SK-N-SH (cell line): ENCODE data around the gene SKI.

Experiments used
- FOXM1 ChIP-seq: IDR thresholded peaks from 2 replicates; pipeline ENCODE4 v1.4.0; 2012; ENCODE audit warnings: low read depth, mild to moderate bottlenecking
- GABPA ChIP-seq: IDR thresholded peaks from 2 replicates; pipeline ENCODE4 v1.4.0; 2012; ENCODE audit warnings: low read depth, mild to moderate bottlenecking
- JUND ChIP-seq: IDR thresholded peaks from 2 replicates; pipeline ENCODE4 v1.4.0; 2012
- POLR2AphosphoS5 ChIP-seq: IDR thresholded peaks from 2 replicates; pipeline ENCODE4 v1.6.1; 2012; ENCODE audit warnings: low read depth, low read length
- RAD21 ChIP-seq: IDR thresholded peaks from 2 replicates; pipeline ENCODE4 v1.6.1; 2012; ENCODE audit warnings: mild to moderate bottlenecking, low read length
- RFX5 ChIP-seq: IDR thresholded peaks from 2 replicates; pipeline ENCODE4 v1.6.1; 2012; ENCODE audit warnings: mild to moderate bottlenecking, improper control_type of control experiment, low read length
- SIN3A ChIP-seq: IDR thresholded peaks from 2 replicates; pipeline ENCODE4 v1.6.1; 2012; ENCODE audit warnings: low read depth, mild to moderate bottlenecking, low read length, moderate library complexity, borderline replicate concordance
- YY1 ChIP-seq: IDR thresholded peaks from 2 replicates; pipeline ENCODE4 v1.4.0; 2012; ENCODE audit warnings: low read depth, mild to moderate bottlenecking
- TF ChIP-seq, protein P1 (sequence below): IDR thresholded peaks from 2 replicates; pipeline ENCODE4 v1.4.0; 2012; ENCODE audit warnings: low read depth, borderline replicate concordance
- TF ChIP-seq, protein P2 (sequence below): fragments of 200-600 bp; sonication (generic); IDR thresholded peaks from 2 replicates; pipeline ENCODE4 v1.6.1; 2017; ENCODE audit warnings: antibody characterized with exemption, mild to moderate bottlenecking, moderate library complexity
- TF ChIP-seq, protein P3 (sequence below): IDR thresholded peaks from 2 replicates; pipeline ENCODE4 v1.6.1; 2012; ENCODE audit warnings: mild to moderate bottlenecking, low read depth, low read length, moderate library complexity
- TF ChIP-seq, protein P4 (sequence below): IDR thresholded peaks from 2 replicates; pipeline ENCODE4; 2012

DNA sequence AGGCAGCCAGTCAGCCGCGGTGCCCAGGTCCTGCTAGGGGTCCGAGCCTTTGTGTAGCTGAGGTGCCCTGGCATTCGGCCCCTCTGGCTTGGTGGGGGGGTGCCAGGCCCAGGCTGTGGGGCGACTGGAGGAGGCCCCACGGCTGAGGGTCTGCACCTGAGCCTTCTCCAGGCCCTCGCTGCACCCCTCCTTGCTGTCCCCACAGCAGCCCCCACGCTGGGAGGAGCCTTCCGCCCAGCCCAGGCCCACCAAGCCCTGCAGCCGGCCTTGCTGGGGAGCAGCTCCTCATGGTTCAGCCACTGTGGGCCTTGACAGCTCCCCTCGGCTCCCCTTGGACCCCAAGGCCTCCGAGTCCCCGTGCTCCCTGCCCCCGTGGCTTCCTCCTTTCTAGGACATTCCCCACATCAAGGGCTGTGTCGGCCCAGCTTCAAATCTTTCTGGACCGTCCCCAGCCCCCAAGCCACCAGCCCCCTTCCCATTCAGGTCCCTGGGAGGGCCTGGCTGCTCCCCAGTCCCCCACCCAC, 95.4 kb downstream of the SKI start:
- TF ChIP-seq, protein P1, sequence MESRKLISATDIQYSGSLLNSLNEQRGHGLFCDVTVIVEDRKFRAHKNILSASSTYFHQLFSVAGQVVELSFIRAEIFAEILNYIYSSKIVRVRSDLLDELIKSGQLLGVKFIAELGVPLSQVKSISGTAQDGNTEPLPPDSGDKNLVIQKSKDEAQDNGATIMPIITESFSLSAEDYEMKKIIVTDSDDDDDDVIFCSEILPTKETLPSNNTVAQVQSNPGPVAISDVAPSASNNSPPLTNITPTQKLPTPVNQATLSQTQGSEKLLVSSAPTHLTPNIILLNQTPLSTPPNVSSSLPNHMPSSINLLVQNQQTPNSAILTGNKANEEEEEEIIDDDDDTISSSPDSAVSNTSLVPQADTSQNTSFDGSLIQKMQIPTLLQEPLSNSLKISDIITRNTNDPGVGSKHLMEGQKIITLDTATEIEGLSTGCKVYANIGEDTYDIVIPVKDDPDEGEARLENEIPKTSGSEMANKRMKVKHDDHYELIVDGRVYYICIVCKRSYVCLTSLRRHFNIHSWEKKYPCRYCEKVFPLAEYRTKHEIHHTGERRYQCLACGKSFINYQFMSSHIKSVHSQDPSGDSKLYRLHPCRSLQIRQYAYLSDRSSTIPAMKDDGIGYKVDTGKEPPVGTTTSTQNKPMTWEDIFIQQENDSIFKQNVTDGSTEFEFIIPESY, result no peak
- TF ChIP-seq, protein P2, sequence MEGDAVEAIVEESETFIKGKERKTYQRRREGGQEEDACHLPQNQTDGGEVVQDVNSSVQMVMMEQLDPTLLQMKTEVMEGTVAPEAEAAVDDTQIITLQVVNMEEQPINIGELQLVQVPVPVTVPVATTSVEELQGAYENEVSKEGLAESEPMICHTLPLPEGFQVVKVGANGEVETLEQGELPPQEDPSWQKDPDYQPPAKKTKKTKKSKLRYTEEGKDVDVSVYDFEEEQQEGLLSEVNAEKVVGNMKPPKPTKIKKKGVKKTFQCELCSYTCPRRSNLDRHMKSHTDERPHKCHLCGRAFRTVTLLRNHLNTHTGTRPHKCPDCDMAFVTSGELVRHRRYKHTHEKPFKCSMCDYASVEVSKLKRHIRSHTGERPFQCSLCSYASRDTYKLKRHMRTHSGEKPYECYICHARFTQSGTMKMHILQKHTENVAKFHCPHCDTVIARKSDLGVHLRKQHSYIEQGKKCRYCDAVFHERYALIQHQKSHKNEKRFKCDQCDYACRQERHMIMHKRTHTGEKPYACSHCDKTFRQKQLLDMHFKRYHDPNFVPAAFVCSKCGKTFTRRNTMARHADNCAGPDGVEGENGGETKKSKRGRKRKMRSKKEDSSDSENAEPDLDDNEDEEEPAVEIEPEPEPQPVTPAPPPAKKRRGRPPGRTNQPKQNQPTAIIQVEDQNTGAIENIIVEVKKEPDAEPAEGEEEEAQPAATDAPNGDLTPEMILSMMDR, result no peak
- no peak for TF ChIP-seq YY1
- TF ChIP-seq JUND, result no peak
- TF ChIP-seq RFX5, result no peak
- no peak for TF ChIP-seq RAD21
- TF ChIP-seq, protein P3, sequence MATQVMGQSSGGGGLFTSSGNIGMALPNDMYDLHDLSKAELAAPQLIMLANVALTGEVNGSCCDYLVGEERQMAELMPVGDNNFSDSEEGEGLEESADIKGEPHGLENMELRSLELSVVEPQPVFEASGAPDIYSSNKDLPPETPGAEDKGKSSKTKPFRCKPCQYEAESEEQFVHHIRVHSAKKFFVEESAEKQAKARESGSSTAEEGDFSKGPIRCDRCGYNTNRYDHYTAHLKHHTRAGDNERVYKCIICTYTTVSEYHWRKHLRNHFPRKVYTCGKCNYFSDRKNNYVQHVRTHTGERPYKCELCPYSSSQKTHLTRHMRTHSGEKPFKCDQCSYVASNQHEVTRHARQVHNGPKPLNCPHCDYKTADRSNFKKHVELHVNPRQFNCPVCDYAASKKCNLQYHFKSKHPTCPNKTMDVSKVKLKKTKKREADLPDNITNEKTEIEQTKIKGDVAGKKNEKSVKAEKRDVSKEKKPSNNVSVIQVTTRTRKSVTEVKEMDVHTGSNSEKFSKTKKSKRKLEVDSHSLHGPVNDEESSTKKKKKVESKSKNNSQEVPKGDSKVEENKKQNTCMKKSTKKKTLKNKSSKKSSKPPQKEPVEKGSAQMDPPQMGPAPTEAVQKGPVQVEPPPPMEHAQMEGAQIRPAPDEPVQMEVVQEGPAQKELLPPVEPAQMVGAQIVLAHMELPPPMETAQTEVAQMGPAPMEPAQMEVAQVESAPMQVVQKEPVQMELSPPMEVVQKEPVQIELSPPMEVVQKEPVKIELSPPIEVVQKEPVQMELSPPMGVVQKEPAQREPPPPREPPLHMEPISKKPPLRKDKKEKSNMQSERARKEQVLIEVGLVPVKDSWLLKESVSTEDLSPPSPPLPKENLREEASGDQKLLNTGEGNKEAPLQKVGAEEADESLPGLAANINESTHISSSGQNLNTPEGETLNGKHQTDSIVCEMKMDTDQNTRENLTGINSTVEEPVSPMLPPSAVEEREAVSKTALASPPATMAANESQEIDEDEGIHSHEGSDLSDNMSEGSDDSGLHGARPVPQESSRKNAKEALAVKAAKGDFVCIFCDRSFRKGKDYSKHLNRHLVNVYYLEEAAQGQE, result no peak
- TF ChIP-seq, protein P4, sequence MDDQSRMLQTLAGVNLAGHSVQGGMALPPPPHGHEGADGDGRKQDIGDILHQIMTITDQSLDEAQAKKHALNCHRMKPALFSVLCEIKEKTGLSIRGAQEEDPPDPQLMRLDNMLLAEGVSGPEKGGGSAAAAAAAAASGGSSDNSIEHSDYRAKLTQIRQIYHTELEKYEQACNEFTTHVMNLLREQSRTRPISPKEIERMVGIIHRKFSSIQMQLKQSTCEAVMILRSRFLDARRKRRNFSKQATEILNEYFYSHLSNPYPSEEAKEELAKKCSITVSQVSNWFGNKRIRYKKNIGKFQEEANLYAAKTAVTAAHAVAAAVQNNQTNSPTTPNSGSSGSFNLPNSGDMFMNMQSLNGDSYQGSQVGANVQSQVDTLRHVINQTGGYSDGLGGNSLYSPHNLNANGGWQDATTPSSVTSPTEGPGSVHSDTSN, result no peak
- no peak for TF ChIP-seq POLR2AphosphoS5
- no peak for TF ChIP-seq SIN3A
- no peak for TF ChIP-seq FOXM1
- TF ChIP-seq GABPA, result no peak
